GM21528 (cell line): ENCODE results near the gene FAM53A.

Experiments used
- ATAC-seq: cut with Tn5 transposase; IDR thresholded peaks from one replicate; pipeline ENCODE4 v1.9.1; 2021; ENCODE audit warnings: mild to moderate bottlenecking, moderate library complexity; ENCODE audit not compliant: unreplicated experiment, low FRiP score

FAM53A gene

GRCh38 chr4:1683736-1684505 lies at the start of gene FAM53A:
Gene FAM53A (minus strand): TSS chr4:1684313. CDS start chr4:1668741, 15,572 bp downstream.
- peak; percentile 76 for ATAC-seq

GRCh38 chr4:1732911-1733310 lies 48.8 kb upstream of the FAM53A start:
- no peak for ATAC-seq

- no peak for ATAC-seq
These were observed 47.1 kb upstream of the FAM53A start for GRCh38 chr4:1731180-1731579.

GRCh38 chr4:1730532-1731135 lies 46.5 kb upstream of the FAM53A start:
- ATAC-seq, result no peak

GRCh38 chr4:1728061-1728980 lies 44.2 kb upstream of the FAM53A start:
- ATAC-seq, result no peak

- ATAC-seq, result no peak
These were observed 43.3 kb upstream of the FAM53A start for GRCh38 chr4:1727117-1728031.

GRCh38 chr4:1726146-1726934 lies 42.2 kb upstream of the FAM53A start:
- no peak for ATAC-seq

- ATAC-seq, result no peak
These were observed 41.4 kb upstream of the FAM53A start for GRCh38 chr4:1725521-1725920.

- no peak for ATAC-seq
These were observed 39.2 kb upstream of the FAM53A start for GRCh38 chr4:1723131-1723801.

- ATAC-seq, result no peak
These were observed 38.5 kb upstream of the FAM53A start for GRCh38 chr4:1722551-1723118.

- ATAC-seq, result no peak
These were observed 37.8 kb upstream of the FAM53A start for GRCh38 chr4:1721666-1722550.

- ATAC-seq, result peak; percentile 72
These were observed 37.0 kb upstream of the FAM53A start, which contains the start of the genes TACC3 and TMEM129 for GRCh38 chr4:1721003-1721665. Gene TACC3 (plus strand): TSS chr4:1721521. CDS start chr4:1723422, 1,901 bp downstream. Gene TMEM129 (minus strand): TSS chr4:1721323. CDS start chr4:1720837, 486 bp downstream.

- ATAC-seq, result peak; percentile 14
These were observed 36.3 kb upstream of the FAM53A start for GRCh38 chr4:1720163-1720983.

- no peak for ATAC-seq
These were observed 34.2 kb upstream of the FAM53A start for GRCh38 chr4:1718095-1718850.
